GM12872 (cell line): ENCODE results near the gene OLFM1.

ENCODE experiments used
- TF ChIP-seq, protein P1 (sequence below): IDR thresholded peaks from 3 replicates; pipeline ENCODE4 v1.5.1; 2011; ENCODE audit warnings: low read depth, mild to moderate bottlenecking, low read length, moderate library complexity; ENCODE audit not compliant: insufficient read depth

OLFM1 gene

DNA sequence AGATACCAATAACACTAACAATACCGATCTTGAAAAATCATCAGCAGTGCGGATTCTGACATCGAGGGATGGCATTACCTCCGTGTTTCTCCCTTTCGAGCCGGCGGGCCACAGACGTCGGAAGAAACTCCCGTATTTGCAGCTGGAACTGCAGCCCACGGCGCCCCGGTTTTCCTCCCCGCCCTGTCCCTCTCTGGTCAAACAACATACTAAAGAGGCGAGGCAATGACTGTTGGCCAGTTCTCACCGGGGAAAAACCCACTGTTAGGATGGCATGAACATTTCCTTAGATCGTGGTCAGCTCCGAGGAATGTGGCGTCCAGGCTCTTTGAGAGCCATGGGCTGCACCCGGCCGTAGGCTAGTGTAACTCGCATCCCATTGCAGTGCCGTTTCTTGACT lies 32.8 kb downstream of the OLFM1 start:
- TF ChIP-seq, protein P1, sequence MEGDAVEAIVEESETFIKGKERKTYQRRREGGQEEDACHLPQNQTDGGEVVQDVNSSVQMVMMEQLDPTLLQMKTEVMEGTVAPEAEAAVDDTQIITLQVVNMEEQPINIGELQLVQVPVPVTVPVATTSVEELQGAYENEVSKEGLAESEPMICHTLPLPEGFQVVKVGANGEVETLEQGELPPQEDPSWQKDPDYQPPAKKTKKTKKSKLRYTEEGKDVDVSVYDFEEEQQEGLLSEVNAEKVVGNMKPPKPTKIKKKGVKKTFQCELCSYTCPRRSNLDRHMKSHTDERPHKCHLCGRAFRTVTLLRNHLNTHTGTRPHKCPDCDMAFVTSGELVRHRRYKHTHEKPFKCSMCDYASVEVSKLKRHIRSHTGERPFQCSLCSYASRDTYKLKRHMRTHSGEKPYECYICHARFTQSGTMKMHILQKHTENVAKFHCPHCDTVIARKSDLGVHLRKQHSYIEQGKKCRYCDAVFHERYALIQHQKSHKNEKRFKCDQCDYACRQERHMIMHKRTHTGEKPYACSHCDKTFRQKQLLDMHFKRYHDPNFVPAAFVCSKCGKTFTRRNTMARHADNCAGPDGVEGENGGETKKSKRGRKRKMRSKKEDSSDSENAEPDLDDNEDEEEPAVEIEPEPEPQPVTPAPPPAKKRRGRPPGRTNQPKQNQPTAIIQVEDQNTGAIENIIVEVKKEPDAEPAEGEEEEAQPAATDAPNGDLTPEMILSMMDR = no peak

DNA sequence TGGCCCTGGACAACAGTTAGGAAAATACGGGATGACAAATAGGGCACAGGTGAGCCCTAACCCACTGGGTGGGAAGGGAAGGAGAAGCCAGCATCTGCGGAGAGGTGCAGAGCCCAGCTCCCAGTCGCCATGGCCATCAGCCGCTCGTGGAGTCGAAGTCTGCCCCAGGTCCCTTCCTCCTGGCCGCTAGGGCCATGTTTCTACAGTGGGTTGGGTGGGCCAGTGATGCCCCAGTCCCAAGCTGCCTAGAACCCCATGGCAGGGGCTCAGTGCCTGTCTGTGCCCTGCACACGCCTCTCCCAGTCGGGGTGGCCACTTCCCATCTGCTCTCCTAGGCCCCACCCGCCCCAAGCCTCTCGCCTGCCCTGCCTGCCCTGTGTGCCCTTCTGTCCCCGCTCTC lies 34.8 kb downstream of the OLFM1 start:
- TF ChIP-seq, protein P1 = no peak

DNA sequence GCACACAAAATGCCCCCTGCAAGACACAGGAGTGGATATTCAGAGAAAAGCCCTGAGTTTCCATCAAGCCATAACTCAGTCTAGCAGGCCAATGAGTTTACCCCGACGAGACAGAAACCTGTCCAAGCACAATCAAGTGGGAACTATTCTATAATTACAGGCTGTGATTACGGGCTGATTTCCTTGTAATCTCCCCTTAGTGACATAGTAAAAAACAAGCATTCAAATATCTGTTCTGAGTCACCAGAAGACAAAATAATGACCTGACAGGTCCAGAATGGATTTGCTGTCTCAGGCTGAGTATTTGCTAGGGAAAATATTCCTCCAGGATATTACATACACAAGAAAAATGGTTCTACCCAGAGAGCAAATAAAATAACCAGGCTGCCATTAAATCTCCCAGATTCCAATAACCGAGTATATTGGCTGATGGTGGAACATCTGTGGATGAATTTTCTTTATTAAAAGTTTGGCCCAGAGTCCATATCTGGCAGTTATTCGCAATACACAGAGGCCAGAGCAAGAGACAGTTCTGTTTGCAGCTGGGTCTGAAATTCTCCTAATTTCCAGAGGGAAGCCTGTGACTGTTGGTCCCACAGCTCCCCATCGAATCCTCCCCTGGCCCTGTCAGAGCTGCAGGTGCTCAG lies 35.8 kb downstream of the OLFM1 start:
- TF ChIP-seq, protein P1 = no peak

DNA sequence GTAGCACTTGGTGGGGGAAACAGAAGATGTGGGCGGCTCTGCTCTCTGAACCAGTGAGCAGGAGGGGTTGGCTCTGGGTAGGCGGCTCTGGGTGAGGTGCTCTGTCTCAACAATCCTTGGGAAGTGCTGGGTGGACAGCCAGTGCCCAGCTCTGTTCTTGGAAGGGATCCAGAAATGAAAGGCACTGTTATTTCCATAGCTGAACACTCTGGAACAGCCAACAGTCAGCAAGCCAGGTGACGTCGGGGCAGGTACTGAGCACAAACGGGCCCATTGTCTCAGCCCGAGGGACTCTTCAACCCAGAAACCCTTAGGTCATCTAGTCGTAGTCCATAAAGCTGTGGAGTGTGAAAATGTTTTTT lies 36.3 kb downstream of the OLFM1 start:
- TF ChIP-seq, protein P1 = no peak

DNA sequence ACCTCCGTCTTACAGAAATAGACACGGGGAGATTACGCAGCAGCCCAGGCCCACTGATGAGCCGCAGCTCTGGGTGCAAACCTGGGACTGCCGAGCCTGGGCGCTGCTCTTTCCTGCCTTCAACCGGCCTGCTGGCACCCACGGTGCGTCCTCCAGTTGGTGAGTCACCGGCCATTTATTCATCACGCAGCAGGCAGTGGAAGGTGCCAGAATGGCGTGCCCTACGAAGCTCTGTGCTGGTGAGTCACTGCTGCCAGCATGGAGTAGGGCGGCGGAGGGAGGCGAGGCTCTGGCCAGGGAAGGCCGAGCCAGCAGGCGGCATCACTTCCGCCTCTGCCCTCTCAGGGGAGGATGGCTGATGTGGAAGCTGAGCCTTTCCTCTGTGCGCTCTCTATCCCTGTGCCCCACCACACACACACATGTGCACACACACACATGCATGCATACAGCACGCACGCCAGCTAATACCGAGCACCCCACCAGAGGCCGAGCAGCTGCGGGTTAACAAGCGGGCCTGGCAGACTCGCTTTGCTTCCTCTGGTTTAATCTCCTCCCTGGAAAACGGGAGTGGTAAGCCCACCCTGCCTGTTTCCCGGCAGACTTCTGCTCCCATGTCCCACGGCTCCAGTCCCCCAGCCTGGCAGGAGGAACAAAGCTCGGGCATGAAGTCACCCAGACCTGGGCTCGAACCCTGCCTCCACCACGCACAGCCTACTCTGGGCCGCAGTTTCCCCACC lies 39.2 kb downstream of the OLFM1 start:
- TF ChIP-seq, protein P1 = no peak

DNA sequence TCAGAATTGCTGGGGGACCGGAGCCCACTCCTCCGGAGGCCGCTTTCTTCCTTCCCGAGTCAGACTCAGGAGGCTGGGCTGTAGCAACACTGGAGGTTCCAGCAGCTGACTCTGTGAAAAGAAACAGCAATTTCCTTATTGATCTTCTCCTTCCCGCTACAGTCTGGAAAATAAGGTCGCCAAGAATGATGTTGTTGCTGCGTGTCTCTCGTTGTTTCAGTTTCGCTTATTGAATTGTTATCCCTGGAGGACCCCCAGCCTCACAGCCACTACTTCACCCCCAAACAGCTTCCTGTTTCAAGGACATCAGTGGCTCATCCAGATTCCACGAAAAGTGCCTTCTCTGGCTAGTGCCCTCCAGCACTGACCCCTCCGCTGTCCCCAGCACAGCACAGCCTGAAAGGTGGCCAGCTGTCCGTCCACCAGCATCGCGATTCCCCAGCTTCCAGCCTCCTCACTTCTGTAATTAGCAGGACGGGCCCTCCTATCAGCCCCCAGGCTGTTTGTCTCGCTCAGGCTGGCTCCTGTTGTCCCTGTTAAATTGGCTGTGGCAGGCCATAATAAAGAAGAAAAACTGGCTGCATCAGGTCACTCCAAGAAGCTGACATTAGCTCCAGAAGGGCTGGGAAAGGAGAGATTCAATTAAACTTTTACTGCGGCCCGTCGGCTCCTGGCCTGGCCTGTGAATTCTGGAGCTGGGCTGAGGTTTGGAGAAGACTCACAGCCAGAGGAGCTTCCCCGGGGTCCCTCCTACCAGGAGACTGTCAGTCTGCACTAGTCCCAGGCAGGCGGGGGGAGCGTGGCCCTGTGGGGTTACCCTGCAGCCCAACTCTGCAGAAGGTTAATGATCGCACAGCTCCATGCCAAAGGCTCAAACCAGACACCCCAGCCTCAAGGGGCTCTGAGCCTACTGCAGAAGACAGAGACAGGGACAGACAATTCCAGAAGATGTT lies 40.5 kb downstream of the OLFM1 start:
- TF ChIP-seq, protein P1 = no peak

DNA sequence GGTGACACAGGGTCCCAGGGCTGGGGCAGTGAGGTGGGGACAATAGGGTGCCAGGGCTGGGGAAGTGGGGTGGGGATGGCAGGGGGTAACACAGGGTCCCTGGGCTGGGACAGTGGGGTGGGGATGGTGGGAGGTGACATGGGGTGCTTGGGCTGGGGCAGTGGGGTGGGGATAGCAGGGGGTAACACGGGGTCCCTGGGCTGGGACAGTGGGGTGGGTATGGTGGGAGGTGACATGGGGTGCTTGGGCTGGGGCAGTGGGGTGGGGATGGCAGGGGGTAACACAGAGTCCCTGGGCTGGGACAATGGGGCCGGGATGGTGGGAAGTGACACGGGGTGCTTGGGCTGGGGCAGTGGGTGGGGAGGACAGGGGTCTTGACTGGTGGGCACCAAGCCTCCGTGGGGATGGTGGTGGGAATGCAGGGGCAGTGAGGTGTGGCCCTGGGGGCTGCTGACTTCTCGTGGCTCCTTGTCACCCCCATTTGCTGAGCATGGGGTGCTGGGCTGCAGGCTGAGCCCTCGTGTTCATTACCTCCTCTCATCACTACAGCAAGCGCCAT lies 41.7 kb downstream of the OLFM1 start:
- TF ChIP-seq, protein P1 = no peak
